DMS 273 treated with DMSO at 0.1 percent for 48 hours (cell line): ENCODE results near the gene ENTPD5.
"Not testable (repeated sequence)": the region's sequence is repeated elsewhere in the genome, so short reads cannot be mapped to it uniquely, and the experiment has no call there.

Experiments used
- DNase-seq: peaks from one replicate; lab custom pipeline; 2025; lab: John Stamatoyannopoulos, UW

Gene ENTPD5

DNA sequence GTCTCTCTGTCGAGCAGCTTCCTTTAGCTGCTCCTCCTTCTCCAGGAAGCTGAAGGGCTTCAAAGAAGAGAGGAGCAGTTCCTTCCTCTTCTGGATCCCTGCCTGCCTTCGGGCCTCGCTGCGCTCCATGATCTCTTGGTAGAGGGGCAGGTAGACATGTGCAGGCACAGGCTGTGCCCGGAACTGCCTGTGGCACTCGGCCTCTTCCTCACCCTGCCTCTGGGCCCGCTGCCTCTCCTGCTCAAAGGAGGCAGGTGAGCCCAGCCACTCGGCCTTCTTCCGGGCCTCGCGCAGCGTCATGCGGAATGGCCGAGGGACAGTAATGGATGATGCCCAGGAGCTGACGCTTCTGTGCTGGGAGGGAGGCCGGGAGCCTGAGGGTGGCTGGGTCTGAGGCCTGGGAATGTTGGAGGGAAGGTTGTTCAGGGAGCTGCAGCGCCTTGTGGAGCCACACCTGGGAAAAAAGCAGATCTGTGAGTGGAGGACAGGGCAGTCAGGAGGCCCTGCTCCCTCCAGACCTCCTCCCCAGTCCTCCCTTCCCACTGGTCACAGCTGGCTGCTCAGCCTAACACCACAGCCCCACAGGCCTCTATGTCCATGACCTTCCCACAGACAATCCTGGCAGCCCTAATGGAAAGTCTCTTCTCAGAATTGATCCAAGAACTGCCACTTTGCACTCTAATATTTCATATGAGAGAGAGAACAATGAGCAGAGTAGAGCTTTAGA, 74.5 kb downstream of the ENTPD5 start:
- no peak for DNase-seq

DNA sequence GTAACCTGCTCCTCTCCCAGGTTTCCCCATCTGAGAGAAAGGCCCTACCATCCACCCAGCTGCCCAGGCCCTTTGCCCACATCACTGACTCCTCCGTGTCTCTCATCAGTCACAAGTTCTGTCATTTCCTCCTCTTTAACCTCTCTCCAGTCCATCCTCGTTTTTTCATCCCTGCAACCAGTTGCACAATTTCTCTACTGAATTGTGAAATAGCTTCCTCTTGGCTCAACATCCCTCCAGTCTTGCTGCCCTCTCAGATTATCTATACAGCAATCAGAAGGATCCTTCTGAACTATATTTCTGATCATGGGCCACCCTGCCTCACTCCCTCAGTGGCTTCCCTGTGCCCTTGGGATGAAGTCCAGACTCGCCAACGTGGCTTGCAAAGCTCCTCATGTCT, 76.0 kb downstream of the ENTPD5 start:
- DNase-seq = no peak

DNA sequence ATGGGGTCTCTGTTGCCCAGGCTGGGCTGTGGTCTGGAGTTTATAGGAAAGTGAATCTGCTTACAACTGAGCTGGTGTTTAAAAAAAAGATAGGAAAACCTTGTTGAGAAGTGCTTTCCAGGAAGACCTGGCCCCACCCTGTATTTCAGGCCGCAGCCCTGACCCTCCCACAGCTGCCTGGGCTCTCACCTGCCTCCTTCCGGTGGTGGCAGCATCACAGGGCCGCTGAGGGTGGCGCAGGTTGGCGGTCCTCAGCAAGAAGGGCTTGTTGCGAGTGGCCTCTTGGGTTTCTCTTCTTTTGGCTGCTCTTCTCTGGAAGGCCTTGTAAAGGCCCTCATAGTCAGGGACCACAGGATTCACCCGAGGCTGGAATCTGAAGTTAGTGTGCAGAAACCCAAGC, 76.9 kb downstream of the ENTPD5 start:
- no peak for DNase-seq

DNA sequence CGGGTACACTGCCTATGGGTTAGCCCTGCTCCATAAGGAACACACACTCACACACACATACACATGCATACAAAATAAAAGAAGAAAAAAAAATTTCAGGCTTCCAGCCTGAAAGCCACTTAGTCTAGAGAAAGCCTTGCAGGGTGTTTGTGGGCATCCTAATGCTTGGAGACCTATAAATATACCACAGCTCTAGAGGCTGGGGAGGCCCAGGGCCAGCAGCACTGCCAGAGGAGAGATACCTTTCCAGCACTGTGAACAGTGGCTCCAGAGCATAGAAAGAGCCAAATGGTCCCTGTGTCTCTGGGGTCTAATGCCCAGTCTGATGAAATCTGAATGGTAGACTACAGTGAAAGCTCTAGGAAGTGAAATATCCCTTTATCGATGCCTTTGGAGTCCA, 82.1 kb downstream of the ENTPD5 start:
- no peak for DNase-seq

DNA sequence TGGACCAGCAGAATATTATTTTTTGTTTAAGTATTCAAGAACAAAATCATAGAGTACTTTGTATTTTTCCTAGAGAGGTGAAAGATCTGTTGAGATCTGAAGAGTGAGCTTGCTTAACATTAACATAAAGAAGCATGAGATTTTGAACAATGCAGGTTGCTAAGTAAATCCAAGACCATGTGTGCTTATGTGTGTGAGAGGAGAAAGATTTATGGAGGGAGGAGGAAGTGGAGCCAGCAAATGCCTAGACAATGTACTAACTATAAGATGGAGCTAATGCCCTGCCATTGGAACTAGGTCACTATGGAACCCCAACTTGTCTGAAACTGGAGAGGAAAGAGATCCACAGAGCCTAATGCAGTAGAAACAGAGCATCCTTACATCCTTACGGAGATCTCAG, 82.5 kb downstream of the ENTPD5 start:
- DNase-seq = no peak

DNA sequence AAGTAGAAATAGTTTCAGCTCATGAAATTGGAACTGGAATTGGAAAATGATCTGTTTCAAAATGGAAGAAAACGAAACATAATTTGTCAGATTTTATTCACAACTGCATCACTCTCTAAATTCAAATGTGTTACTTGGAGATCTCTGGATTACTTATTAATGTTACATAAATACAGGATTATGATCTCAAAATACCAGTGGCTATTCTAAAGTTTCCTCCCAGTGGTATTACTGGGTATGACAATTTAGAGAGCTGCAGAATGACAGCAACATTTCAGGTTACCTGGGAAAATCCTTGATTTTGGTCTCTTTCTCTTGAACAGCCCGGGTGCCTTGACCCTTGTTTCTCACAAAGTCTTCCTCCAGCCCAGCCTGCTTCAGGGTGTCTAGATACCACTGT, 83.4 kb downstream of the ENTPD5 start:
- DNase-seq = no peak

DNA sequence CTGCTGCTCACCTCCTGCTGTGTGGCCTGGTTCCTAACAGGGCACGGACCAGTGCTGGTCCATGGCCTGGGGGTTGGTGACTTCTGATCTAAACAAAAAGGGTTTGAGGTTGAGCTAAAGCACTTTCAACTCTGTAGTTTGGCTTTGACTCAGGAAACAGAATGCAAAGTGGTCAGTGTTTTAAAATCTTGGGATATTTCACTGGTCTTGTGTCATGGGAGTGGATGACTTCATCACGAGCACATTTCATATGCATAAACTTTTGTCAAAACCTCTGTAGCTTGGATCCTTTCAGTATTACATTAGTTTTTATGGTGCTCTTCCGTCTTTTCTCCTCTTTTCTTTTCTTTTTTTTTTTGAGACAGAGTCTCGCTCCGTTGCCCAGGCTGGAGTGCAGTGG, 94.8 kb downstream of the ENTPD5 start:
- DNase-seq = no peak

DNA sequence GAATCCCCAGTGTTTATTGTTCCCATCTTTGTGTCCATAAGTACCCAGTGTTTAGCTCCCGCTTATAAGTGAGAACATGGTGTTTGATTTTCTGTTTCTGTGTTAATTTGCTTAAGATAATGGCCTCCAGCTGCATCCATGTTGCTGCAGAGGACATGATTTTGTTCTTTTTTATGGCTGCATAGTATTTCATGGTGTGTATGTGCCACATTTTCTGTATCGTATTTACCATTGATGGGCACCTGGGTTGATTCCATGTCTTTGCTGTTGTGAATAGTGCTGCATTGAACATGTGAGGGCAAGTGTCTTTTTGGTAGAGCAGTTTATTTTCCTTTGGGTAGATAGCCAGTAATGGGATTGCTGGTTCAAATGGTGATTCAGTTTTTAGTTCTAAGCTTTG, 99.6 kb downstream of the ENTPD5 start:
- not testable (repeated sequence) for DNase-seq

DNA sequence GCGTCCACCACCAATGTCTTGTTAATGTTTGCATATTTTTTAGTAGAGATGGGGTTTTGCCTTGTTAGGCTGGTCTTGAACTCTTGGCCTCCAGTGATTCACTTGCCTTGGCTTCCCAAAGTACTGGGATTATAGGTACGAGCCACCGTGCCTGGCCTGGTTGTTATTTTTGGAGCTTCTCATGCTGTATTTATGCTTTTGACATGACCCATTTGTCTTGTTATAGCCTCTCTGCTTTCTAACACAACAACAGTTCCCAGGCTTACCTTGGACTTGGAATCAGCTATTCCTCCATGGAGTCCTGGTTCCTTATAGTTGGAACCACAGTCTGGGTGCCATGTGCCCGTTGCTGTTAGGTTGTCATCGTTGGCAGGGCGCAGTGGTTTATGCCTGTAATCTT, 102.8 kb downstream of the ENTPD5 start:
- DNase-seq = no peak

DNA sequence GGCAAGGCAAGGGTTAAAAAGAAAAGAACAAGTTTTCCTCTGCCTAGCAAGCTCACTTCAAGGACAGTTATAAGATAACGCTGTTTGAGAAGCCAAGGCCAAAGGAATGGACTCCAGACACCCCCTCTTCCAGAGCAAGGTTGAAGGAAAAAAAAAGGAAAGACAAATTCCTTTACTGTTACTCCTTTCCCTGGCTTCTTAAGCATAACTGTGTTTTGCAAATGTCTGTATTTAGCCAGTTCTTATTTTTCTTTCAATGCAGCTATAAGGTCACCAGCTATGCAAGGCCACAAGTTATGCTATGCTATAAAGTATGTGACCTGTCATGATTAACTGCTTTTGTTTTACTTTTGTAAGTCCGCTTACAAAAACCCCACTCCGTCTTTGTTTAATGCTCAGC, 105.8 kb downstream of the ENTPD5 start:
- DNase-seq = no peak

DNA sequence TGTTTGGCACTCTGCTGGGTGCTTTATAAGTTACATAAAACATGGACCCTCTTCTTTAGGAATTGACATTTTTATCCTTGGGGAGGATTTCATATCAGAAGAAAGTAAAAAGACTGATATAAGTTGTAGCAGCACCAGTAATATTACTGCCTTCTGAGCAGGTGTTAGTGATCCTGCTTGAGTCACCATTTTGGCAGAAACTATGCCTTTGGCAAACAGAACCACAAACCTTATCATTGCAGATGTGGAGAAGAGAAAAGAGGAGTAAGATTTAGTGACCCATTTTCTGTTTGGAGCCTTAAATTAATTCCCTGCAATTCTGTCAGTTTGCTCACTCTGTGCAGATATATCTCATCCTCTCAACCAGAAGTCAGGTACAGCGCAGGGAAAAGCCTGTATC, 109.4 kb downstream of the ENTPD5 start:
- no peak for DNase-seq
